Measurements from ENCODE around the gene FAM171A1. TPM values are rescaled to one million over a fixed set of nuclear protein-coding genes. Genes with fewer than 3 reads are reported as not detected.
"Not testable (repeated sequence)": the region's sequence is repeated elsewhere in the genome, so short reads cannot be mapped to it uniquely, and the experiment has no call there.

Gene FAM171A1
- total RNA-seq, 1 experiment from 2014 or later = 26.3 TPM

- Histone ChIP-seq H3K4me1 (no peaks in the 10 kb centered on the region), H3K4me3 (ENCODE audit: low read depth, low read length) (no peak overlapping the region), H3K9me3 (no peaks in the 10 kb centered on the region), H3K27me3 (replicated peaks; ENCODE audit: control insufficient read depth, insufficient read depth, low read length) (no peaks in the 10 kb centered on the region), H3K36me3 (ENCODE audit: control insufficient read depth, insufficient read depth, low read length) (no peaks in the 10 kb centered on the region)
- no peaks in the 10 kb centered on the region for H3K9me3 Mint-ChIP-seq (ENCODE audit: unreplicated experiment)
- no TSS peak for BruUV-seq (replicated peaks)
- H3K36me3 Mint-ChIP-seq (ENCODE audit: insufficient read depth, unreplicated experiment) = no peaks in the 10 kb centered on the region
- intact Hi-C loops (cut with micrococcal nuclease; ENCODE audit: unreplicated experiment) = no loop called here
- no peak overlapping the region for H3K4me3 Mint-ChIP-seq (ENCODE audit: unreplicated experiment)
- no peak overlapping the region for H3K27ac Mint-ChIP-seq (ENCODE audit: unreplicated experiment)
- ChIA-PET CTCF (no interaction called here), POLR2A (no interaction called here)
- no peaks in the 10 kb centered on the region for H3K4me1 Mint-ChIP-seq (ENCODE audit: low read depth, unreplicated experiment)
- H3K27me3 Mint-ChIP-seq (ENCODE audit: insufficient read depth, unreplicated experiment) = no peaks in the 10 kb centered on the region
- no peak for TF ChIP-seq CTCF (IDR thresholded peaks at IDR 0.05; ENCODE audit: insufficient read depth in 1 of 2, low read depth in 1 of 2, low read length in 1 of 2, severe bottlenecking in 1 of 2, unreplicated experiment in 1 of 2)
- no peak for DNase-seq
Observed at GRCh38 chr10:15305161-15305560, 65.9 kb downstream of the FAM171A1 start.

GRCh38 chr10:15302188-15302956, 68.7 kb downstream of the FAM171A1 start:
- H3K4me1 Mint-ChIP-seq (ENCODE audit: low read depth, unreplicated experiment) = not testable (repeated sequence)

GRCh38 chr10:15300697-15301096, 70.4 kb downstream of the FAM171A1 start:
- H3K27me3 Mint-ChIP-seq (ENCODE audit: insufficient read depth, unreplicated experiment) = no peaks in the 10 kb centered on the region
- no peaks in the 10 kb centered on the region for H3K9me3 Mint-ChIP-seq (ENCODE audit: unreplicated experiment)
- POLR2A ChIA-PET = no interaction called here
- H3K27me3 ChIP-seq (replicated peaks; ENCODE audit: control insufficient read depth, insufficient read depth, low read length) = no peaks in the 10 kb centered on the region
- H3K4me3 ChIP-seq (ENCODE audit: low read depth, low read length) = no peak overlapping the region
- H3K36me3 Mint-ChIP-seq (ENCODE audit: insufficient read depth, unreplicated experiment) = no peaks in the 10 kb centered on the region
- CTCF ChIA-PET = no interaction called here
- H3K9me3 ChIP-seq = no peaks in the 10 kb centered on the region
- no peak for DNase-seq
- intact Hi-C loops (cut with micrococcal nuclease; ENCODE audit: unreplicated experiment) = no loop called here
- no peak overlapping the region for H3K27ac Mint-ChIP-seq (ENCODE audit: unreplicated experiment)
- H3K4me3 Mint-ChIP-seq (ENCODE audit: unreplicated experiment) = no peak overlapping the region
- H3K36me3 ChIP-seq (ENCODE audit: control insufficient read depth, insufficient read depth, low read length) = no peaks in the 10 kb centered on the region
- no peaks in the 10 kb centered on the region for H3K4me1 ChIP-seq
- no peaks in the 10 kb centered on the region for H3K4me1 Mint-ChIP-seq (ENCODE audit: low read depth, unreplicated experiment)
- no TSS peak for BruUV-seq (replicated peaks)
- TF ChIP-seq CTCF (IDR thresholded peaks at IDR 0.05; ENCODE audit: insufficient read depth in 1 of 2, low read depth in 1 of 2, low read length in 1 of 2, severe bottlenecking in 1 of 2, unreplicated experiment in 1 of 2) = no peak

More at GRCh38 chr10:15302188-15302956, 68.7 kb downstream of the FAM171A1 start:
- H3K4me3 ChIP-seq (ENCODE audit: low read depth, low read length); intact Hi-C loops (cut with micrococcal nuclease; ENCODE audit: unreplicated experiment); H3K27me3 Mint-ChIP-seq (ENCODE audit: insufficient read depth, unreplicated experiment); BruUV-seq (replicated peaks); H3K36me3 ChIP-seq (ENCODE audit: control insufficient read depth, insufficient read depth, low read length); H3K9me3 ChIP-seq; H3K27me3 ChIP-seq (replicated peaks; ENCODE audit: control insufficient read depth, insufficient read depth, low read length); H3K4me3 Mint-ChIP-seq (ENCODE audit: unreplicated experiment); H3K9me3 Mint-ChIP-seq (ENCODE audit: unreplicated experiment); POLR2A ChIA-PET; H3K36me3 Mint-ChIP-seq (ENCODE audit: insufficient read depth, unreplicated experiment); H3K4me1 ChIP-seq; CTCF ChIA-PET; H3K27ac Mint-ChIP-seq (ENCODE audit: unreplicated experiment): not testable (repeated sequence)
- DNase-seq = peak in 1 of 2 experiments; percentile 7
